ENCODE data around the gene EML4. TPM values are rescaled to one million over a fixed set of nuclear protein-coding genes. Genes with fewer than 3 reads are reported as not detected.
"Not testable (repeated sequence)": the region's sequence is repeated elsewhere in the genome, so short reads cannot be mapped to it uniquely, and the experiment has no call there.

The EML4 gene
- total RNA-seq, 1 donor from 2014 or later, result 23.5 TPM

GRCh38 chr2:42376758-42377157, 207.6 kb downstream of the EML4 start:
- no peak for DNase-seq (ENCODE audit: low read depth, low spot score)

GRCh38 chr2:42378415-42378814, 209.3 kb downstream of the EML4 start:
- DNase-seq (ENCODE audit: low read depth, low spot score), result no peak

- DNase-seq (ENCODE audit: low read depth, low spot score), result not testable (repeated sequence)
Measured at GRCh38 chr2:42380026-42380425, 210.9 kb downstream of the EML4 start.

GRCh38 chr2:42382144-42382543, 213.0 kb downstream of the EML4 start:
- DNase-seq (ENCODE audit: low read depth, low spot score), result no peak

Other genes with a start within 250 kb of the EML4 start
- gene PKDCC, start 121.3 kb upstream of the EML4 start, total RNA-seq, result 2.2 and 3.9 TPM in 2 replicates
- 128 and 233 TPM in 2 replicates for gene COX7A2L, start 191.9 kb downstream of the EML4 start, total RNA-seq